Hippocampal formation (tissue), 2 donors: Measurements from ENCODE around the gene DNPEP.
"Not testable (repeated sequence)": the region's sequence is repeated elsewhere in the genome, so short reads cannot be mapped to it uniquely, and the experiment has no call there.

Source experiments
- DNase-seq, 2 donors: peaks; one replicate each; lab custom pipeline; 2025; lab: John Stamatoyannopoulos, UW

DNPEP gene

DNA sequence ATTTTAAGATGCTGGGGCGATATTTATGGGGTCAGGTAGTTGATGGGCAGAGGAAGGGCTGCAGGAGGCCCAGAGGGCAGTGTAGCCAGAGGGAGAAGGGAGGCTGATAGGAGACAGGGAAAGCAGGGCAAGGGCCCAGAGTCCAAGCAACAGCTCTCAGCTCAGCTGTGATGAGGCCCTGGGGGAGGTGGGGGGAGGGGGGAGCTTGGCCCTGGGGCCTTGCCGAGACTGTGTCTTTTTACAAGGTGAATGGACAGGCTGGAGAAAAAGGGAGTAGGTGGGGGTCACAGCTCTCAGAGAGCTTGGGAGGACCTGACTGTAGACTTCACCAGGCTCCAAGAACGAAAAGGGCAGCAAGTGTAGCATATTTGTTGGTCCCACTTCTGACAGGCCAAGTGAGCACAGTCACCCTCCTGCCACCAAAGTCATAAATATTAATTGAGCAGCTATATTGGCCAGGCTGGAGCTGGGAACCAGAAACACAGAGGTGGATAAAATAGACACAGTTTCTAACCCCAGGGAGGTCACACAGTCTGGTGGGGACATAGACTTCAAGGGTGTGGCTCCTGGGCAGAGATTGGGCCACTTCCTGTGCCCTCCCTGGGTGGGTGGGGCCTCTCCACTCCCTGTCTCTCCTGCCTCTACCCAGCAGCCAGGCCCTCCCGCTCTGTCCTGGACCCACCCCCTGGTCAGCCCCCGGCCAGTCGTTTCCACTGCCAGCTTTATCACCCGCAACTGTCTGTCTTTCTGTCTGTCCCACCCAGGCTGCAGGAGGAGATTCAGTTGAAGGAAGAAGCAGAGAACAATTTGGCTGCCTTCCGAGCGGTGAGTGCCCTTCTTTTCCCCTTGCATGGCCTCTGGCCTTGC lies 31.9 kb upstream of the DNPEP start:
- no peak for DNase-seq

DNA sequence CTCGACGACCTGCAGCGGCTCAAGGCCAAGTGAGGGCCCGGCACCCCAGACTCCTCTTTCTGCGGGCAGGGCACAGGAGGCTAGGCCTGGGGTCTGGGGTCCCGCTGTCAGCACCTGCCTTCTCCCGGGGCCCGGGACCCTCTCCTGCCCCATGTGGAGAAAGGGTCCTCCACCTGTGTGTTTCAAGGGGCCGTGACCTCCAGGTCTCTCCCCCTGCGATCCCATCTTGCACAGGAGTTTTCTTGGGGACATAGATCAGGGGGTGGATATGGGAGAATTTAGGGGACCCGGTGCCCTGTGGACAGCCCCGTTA lies 31.3 kb upstream of the DNPEP start:
- DNase-seq = no peak

DNA sequence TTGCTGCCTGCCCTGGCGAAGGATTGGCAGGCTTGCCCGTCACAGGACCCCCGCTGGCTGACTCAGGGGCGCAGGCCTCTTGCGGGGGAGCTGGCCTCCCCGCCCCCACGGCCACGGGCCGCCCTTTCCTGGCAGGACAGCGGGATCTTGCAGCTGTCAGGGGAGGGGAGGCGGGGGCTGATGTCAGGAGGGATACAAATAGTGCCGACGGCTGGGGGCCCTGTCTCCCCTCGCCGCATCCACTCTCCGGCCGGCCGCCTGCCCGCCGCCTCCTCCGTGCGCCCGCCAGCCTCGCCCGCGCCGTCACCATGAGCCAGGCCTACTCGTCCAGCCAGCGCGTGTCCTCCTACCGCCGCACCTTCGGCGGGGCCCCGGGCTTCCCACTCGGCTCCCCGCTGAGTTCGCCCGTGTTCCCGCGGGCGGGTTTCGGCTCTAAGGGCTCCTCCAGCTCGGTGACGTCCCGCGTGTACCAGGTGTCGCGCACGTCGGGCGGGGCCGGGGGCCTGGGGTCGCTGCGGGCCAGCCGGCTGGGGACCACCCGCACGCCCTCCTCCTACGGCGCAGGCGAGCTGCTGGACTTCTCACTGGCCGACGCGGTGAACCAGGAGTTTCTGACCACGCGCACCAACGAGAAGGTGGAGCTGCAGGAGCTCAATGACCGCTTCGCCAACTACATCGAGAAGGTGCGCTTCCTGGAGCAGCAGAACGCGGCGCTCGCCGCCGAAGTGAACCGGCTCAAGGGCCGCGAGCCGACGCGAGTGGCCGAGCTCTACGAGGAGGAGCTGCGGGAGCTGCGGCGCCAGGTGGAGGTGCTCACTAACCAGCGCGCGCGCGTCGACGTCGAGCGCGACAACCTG lies 30.7 kb upstream of the DNPEP start, which contains the start of gene DES:
Gene DES (plus strand): TSS at position 223 of the 857 bp plus-strand sequence. CDS start 86 bp downstream, at position 309.
- no peak for DNase-seq

DNA sequence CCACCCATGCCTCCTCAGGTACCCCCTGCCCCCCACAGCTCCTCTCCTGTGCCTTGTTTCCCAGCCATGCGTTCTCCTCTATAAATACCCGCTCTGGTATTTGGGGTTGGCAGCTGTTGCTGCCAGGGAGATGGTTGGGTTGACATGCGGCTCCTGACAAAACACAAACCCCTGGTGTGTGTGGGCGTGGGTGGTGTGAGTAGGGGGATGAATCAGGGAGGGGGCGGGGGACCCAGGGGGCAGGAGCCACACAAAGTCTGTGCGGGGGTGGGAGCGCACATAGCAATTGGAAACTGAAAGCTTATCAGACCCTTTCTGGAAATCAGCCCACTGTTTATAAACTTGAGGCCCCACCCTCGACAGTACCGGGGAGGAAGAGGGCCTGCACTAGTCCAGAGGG lies 29.7 kb upstream of the DNPEP start:
- no peak for DNase-seq

DNA sequence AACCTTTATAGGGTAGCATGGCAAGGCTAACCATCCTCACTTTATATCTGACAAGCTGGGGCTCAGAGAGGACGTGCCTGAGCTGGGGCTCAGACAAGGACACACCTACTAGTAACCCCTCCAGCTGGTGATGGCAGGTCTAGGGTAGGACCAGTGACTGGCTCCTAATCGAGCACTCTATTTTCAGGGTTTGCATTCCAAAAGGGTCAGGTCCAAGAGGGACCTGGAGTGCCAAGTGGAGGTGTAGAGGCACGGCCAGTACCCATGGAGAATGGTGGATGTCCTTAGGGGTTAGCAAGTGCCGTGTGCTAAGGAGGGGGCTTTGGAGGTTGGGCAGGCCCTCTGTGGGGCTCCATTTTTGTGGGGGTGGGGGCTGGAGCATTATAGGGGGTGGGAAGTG lies 29.2 kb upstream of the DNPEP start:
- DNase-seq = no peak

DNA sequence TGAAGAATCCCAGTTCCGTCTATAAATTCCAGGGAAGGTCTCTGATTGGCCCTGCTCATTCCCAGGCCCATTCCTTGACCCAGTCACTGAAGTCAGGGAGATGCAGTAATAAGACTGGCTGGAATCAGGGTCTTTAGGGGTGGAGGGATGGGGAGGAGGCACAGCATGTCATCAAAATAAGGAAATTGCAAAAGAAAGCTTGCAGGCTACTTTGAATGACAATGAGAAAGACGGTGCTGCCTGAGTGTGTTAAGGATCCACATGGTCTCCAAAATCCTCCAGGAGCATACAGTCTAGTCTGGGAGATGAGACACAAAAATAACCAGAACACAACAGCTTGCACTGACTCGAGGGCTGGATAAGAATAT lies 28.5 kb upstream of the DNPEP start:
- DNase-seq = peak in 1 of 2 donors; percentile 22

DNA sequence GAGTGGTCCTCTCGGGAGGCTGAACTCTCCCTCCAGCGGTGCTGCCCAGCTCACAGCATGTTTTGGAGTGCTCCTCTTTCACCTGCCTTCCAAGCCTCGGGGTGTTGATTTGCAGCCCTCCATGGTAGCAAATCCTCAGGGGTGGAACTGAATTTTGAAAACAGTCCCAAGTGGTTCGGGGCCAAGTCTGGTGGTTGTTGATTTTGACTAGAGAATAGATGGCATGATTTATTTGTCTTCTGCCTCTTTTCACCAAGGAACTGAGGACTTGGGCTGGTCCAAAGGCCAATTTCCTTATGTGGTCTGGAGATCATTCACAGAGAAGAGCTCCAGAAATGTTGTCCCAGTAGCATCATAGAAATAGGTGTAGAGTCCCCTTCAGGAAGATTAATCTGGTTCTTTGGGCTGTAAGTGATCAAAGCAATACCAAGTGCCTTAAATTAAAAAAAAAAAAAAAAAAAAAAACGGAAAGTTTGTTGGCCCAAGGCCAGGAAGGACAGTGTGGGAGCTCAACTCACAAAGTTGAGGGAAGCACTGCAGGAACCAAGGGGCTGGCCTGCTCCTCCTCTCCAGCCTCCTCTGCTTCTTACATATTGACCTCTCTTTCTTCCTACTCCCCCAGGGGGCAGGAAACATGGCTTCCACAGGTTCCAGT lies 28.0 kb upstream of the DNPEP start:
- DNase-seq = no peak

DNA sequence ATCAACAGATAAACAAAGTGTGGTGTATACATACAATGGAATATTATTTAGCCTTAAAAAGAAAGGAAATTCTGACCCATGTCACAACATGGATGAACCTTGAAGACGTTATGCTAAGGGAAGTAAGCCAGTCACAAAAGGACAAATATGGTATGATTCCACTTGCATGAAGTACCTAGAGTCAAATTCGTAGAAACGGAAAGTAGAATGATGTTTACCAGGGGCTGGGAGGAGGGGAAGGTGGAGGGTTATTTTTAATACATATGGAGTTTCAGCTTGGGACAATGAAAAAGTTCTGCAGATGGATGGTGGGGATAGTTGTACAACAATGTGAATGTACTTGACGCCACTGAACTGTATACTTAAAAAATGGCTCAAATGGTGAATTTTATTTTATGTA lies 27.1 kb upstream of the DNPEP start:
- no peak for DNase-seq

DNA sequence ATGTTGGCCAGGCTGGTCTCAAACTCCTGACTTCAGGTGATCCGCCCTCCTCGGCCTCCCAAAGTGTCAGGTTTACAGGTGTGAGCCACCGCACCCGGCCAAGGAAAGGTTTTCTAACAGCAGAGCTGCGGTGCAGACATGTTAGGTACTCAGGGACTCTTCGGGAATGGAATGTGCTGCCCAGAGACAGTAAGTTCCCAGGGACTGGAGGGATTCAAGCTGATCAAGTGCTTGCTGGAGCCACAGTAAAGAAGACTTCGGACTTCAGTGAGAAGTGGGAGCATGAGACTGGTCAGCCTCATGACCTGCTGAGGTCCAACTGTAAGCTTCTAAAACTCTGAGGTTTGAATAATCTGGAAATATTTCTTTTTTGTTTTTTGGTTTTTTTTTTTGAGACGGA lies 22.7 kb upstream of the DNPEP start:
- DNase-seq = no peak

DNA sequence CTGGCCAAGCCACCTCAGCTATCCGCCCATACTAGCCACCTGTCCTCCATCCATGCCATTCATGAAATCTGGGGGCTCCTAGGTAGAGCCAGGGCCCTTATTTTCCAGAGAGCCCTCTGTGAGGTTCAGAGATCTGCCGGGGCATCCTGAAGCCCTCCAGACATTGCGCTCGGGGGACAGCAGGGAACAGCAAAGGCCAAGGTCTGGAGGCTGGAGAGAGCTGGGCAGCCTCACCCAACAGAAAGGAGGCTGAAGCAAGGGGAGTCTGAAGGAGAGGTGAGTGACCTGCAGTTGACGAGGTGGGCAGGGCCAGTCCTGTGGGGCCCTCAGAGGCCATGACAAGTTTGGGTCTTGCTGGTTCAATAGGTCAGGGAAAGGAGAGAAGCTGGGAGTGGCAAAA lies 21.9 kb upstream of the DNPEP start:
- no peak for DNase-seq

DNA sequence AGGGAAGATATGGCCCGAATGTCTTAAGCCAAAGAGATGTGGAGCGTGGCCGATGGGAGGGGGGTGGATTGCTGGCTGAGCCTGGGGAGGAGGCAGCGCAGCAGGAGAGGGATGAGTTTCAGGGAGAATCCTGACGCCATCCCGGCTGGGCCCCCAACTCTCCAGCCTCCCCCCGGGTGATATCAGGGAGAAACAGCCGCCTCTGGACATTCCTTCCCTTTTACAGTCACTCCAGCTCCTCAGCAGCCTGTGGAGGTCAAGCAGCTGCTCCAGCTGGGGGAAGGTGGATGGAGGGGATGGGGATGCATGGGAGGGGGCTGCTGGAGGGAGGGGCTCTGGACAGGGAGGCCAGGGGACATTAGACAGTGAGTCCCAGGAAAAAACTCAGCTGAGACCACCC lies 20.9 kb upstream of the DNPEP start:
- DNase-seq = no peak

DNA sequence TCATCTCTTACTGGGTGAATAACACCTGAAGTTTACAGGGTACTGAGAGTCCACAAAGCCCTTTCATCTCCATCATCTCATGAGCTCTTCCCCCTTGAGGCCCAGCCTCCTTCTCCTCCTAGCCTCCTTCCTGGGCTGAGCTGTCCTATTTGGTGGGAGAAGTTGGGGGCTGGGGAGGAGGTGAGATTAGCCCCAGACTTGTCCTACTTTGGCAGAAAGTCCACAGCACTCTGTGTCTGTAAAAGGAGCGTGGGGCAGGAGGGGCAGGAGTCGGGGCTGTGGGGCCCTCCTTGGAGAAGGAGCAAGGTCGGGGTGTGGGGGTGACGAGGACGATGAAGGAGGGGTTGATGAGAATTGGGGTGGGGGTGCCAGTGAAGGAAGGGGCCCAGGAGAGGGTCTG lies 20.5 kb upstream of the DNPEP start:
- DNase-seq = no peak

DNA sequence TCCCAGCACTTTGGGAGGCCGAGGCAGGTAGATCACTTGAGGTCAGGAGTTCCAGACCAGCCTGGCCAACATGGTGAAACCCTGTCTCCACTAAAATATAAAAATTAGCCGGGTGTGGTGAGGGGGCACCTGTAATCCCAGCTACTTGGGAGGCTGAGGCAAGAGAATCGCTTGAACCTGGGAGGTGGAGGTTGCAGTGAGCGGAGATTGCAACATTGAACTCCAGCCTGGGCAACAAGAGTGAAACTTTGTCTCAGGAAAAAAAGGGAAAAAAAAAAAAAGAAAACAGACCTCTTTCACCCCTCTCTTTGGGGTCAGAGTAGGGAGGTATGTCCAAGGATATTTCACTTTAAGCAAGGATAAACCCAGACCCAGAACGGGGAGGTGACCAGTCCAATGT lies 19.6 kb upstream of the DNPEP start:
- not testable (repeated sequence) for DNase-seq

DNA sequence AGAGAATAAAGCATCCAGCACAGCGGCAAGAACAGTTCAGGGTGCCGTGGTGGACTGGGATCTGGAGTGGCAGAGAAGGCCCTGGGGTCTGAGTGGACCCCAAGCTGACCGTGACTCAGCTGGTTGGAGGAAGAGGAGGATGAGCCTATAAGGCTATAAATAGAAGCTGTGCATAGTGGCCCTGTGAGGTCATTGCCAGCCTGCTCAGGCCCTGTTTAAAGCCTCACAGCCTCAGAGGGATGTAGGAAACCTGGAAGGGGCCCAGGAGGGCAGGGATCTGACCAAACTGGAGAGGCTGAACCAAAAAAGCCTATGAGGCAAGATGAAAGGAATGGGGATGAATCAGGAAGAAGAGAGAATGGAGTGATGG lies 19.1 kb upstream of the DNPEP start:
- no peak for DNase-seq

DNA sequence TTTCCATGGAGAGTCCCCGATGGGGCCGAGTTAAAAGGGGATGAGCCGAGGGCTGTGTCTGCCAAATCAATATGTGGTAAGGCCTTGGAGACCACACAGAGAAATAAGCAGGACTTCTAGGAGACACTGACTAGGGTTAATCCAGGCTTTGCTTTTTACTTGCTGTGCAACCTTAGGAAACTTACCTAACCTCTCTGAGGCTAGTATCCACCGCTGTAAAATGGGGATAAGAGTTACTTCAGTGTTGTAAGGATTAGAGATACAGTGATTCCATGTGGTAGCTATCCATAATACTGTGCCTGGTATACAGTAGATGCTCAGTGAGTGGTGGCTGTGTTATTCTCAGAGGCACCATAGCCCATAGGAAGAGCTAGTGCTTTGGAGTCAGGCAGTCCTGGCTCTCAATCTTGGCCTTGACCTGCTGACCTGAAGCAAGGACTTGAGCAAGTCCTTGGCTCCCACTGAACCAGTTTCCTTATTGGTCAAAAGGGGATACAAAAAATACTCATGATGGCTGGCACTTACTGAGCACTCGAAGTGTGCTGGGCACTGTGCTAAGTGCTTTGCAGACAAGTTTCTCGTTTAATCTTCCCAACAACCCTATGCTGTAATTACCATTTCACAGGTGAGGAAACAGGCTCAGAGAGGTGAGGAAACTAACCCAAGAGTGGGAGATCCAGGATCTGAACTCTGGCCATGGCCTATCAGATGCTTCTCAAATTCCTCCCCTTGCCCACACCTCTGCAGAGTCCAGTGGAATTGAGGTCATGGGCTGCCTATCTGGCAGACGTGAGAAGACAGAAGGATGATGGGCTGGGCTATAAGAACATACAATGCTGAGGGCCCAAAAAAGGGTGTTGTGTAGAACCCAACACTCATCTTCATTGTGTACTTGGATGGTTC lies 18.5 kb upstream of the DNPEP start:
- no peak for DNase-seq

DNA sequence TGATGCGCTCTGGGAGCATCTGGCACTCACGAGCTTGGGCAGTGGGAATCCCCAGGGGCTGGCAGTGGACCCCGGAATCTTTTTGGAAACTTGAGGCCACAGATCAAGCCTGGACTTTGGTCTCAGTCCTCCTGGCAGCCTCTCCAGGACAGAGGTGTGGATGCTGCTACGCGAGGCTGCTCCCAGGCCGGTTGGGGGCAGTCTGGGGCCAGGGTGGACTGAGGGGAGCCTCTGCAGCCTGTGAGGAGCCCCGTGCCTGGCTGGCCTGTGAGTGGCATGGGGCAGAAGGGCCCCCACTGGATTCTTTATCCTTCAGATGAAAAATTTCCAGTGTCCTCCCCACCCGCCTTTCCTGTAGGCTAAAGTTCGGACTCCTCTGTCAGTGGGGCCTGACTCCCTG lies 17.7 kb upstream of the DNPEP start:
- DNase-seq = no peak

DNA sequence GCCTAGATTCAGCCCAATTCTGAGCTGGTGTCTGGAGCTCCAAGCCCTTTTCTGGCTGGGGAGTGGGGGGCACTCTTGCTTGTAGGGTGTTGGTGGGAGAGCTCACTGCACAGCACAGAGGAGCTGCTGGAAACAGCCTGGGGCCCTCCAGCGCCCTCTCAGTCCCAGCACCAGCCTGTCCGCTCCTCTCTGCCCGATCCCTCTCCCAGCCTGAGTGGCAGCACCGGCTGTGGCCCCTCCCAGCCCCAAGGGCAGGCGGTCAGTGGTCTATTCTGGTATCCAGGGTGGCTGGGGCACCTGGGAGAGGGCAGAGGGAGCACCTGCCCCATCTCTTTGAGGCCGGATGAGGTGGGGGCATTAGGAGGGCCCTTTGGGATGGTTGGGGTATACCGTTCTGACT lies 17.2 kb upstream of the DNPEP start:
- no peak for DNase-seq

DNA sequence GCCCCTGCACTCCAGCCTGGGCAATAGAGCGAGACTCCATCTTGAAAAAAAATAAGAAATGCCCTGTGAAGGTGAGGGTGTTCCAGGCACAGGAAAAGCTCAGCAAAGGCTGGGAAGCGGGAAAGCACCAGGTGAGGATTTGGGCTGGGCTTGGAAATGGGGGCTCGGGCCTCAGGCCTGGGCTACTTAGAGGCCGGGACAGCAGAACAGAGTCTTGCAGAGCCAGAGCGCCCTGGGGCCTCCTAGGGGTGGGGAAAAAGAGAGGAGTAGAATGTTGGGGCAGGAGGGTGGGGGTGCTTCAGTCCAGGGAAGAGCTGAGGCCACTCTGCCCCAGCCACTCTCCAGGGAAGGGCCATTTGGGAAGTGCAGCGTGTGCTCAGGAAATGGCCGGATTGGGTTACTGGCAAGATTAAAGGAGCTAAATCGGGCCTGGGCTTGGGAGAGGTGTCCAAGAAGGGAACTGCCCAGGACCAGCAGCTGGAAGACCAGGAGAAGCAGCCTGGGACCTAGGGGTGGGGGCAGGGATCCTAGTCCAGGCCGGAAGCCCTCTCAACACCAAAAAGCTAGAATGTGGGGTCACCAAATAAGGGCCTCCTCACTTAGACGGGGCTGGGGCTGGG lies 16.7 kb upstream of the DNPEP start:
- no peak for DNase-seq

DNA sequence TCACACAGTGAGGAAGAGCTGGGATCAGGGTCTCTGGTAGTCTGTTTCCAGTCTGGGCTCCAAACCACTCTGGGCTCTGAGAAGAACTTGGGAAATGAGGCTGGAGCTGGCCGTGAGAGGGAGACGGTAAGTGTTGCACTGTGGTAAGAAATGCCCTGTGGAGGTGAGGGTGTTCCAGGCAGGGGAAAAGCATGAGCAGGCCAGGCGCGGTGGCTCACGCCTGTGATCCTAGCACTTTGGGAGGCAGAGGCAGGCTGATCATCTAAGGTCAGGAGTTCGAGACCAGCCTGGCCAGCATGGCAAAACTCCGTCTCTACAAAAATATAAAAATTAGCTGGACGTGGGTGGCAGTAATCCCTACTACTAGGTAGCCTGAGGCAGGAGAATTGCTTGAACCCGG lies 16.1 kb upstream of the DNPEP start:
- DNase-seq = no peak

DNA sequence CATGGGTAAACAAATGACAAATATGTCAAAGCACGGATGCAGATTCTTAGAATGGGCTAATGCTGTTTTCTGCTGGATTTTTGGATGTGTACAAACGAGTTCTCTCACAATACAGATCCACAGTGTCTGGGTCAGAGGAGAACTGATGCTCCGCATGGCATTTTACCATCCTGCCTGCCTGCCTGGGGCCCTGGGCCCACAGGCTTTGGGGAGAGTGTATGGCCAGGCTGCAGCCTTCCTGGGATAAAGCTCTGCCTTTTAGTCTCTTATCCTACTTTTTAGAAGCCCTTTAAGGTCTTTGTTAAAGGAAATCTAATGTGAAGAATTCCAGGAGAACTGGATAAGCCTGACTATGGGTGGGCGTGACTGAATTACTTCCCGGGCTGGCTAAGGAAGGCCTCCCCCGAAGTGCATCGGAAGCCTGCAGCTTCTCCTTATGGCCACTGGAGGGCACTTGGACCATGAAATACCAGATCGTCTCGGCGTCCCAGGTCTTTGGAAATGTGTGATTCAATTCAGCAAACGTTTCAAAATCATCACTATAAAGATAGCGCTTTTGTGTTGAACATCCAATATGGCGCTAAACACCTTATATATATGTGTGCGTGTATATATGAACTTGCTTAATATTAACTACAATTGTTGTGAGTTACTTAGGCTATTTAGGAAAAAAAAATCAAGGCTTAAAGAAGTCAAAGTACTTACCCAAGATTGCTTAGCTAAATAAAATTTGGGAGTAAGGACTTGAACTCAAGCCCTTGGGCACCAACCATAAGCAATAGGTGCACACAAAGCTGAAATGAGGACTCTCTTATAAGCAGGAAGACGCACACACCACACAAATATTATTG lies 15.2 kb upstream of the DNPEP start:
- DNase-seq = peak; percentile 33 to 74
